HG03139 (cell line): ENCODE measurements around the gene GLRA3.

Experiments used
- ATAC-seq: cut with Tn5 transposase; IDR thresholded peaks from one replicate; pipeline ENCODE4 v1.9.1; 2021; ENCODE audit not compliant: unreplicated experiment

The GLRA3 gene

DNA sequence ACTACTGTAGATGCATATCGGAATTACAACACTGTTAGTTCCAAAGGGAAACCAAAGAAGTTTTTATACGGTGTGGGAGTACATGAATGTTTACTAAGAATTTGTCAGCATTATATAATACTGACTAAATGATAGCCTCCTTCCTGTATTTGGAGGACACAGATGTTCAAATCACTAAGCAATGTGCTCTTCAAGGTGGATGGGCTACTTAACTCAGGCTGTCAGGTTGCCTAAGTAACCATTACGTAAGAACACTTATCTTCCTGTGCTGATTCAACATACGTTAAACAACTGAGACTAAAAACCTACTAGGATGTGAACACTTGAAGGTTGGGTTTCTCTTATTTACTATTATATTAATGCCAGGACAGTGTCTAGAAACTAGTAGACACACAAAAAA lies 224.8 kb downstream of the GLRA3 start:
- no peak for ATAC-seq

GRCh38 chr4:174600391-174600790 lies 228.7 kb downstream of the GLRA3 start:
- ATAC-seq = no peak

GRCh38 chr4:174598800-174599199 lies 230.2 kb downstream of the GLRA3 start:
- no peak for ATAC-seq

DNA sequence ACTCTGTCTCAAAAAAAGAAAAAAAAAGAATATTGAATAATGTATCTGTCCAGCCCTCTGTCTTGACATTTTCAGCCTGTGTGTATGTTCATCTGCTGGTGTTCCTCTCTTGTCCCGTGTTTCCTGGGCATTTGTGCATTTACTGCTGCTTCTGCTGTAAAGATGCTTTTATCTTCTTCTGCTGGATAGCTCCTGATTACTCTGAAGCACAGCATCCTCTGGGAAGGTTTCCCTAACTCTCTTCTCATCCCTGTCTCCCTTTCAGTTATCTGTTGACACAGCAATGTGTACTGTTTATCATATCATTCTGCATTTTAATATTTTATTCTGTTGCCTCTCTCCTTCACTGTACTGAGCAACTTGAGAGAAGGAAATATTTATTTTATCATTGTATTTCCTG lies 232.5 kb downstream of the GLRA3 start:
- ATAC-seq = no peak

- ATAC-seq = no peak
Measured at GRCh38 chr4:174595141-174595929, 233.7 kb downstream of the GLRA3 start.

GRCh38 chr4:174593701-174594100 lies 235.3 kb downstream of the GLRA3 start:
- no peak for ATAC-seq

GRCh38 chr4:174592985-174593335 lies 236.1 kb downstream of the GLRA3 start:
- no peak for ATAC-seq

DNA sequence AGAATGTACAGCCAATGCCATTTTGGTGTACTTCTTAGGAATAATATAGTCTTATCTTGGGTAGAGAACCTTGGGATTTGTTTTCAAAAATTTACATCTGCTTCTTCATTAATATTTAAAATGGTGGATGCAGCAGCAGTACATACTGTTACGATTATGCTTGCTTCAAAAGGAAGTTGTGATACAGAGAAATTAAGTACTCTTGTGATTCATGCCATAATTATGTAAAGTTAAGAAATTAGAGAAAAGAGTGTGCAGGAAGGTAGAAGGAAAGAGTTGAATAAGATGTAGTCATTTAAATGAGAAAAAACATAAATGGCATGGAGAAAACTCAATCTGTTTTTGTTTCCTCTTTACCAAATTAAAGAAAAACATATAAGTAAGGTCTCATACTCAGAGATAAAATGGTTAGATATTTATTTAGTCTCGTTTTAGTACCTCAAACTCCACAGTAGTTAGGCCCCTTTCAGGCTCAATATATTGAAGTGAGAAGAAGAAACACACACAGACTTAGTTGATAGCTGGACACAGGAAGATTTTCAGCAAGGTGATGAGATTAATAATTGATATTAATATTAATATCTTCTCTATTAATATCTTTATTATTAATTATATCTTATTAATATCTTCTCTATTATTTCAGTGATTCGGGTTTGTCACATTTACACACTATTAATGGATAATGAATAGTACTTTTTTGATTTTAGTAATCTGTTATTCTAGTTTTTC lies 236.6 kb downstream of the GLRA3 start:
- no peak for ATAC-seq

GRCh38 chr4:174591243-174592021 lies 237.6 kb downstream of the GLRA3 start:
- peak; percentile 85 for ATAC-seq

- no peak for ATAC-seq
Measured at GRCh38 chr4:174590336-174590735, 238.7 kb downstream of the GLRA3 start.
